Measurements from ENCODE around the gene PLD1. TPM values are rescaled to one million over a fixed set of nuclear protein-coding genes. Genes with fewer than 3 reads are reported as not detected.
"Not testable (repeated sequence)": the region's sequence is repeated elsewhere in the genome, so short reads cannot be mapped to it uniquely, and the experiment has no call there.

The PLD1 gene
- total RNA-seq (2022) (5.3 and 5.5 TPM in 2 replicates), Bru-seq, nascent RNA (percentile 54 among the genes with signal in this experiment), BruChase-seq, experiment 1, labeled RNA remaining after a 2-hour chase (percentile 50 among the genes with signal in this experiment), BruChase-seq, experiment 2, labeled RNA remaining after a 6-hour chase (percentile 49 among the genes with signal in this experiment)
- long read RNA-seq, partial matches to known transcripts, result 1 of 4 reads
- long read RNA-seq, other reads (novel, unspliced or antisense), result 2 of 4 reads

DNA sequence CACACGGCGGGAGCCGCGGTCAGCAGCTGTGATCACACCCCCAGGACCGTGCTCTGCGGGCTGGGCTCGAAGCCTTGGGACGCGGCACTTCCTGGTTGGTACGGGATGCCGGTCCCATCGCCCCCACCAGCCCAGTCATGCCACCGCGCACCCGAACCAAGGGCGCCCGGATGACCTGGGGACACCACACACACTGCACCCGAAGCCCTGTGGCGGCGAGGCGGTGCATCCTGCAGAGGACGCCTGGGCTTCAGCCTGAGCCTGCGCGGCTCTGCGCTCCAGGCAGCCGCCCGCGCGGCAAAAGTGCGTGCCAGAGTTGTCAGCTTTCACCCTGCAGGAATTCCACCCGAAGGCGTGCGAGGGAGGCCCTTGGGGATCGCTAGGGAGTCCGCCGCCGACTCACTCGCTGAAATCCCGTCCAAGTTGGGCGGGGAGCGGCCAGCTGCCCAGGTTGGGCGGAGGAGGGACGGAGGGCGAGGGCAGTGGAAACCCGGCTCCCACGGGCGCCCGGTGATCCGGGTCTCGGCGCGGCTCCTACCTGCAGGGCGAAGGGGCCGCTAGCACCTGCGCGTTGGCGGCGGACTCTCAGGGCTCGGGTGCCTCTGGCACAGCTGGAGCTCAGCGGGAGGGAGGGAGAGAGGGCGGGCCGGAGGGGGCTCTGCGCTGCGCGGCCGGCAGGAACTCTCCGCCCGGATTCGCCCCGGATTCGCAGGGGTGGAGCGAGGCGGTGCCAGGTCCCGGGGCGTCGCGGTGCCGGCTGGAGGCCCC, at the start of gene PLD1:
PLD1 (minus strand) TSS at position 623 of the 768 bp plus-strand sequence. CDS start 72,432 bp downstream, outside the sequence.
- H3K27ac Mint-ChIP-seq (ENCODE audit: unreplicated experiment), result peak within 1 kb of the TSS; percentile 83

DNA sequence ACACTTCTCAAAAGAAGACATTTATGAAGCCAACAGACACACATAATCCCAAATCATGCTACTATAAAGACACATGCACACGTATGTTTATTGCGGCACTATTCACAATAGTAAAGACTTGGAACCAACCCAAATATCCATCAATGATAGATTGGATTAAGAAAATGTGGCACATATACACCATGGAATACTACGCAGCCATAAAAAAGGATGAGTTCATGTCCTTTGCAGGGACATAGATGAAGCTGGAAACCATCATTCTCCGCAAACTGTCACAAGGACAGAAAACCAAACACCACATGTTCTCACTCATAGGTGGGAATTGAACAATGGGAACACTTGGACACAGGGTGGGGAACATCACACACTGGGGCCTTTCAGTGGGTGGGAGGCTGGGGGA, 48.5 kb upstream of the PLD1 start:
- POLR2A ChIA-PET; H3K4me1 ChIP-seq; BruUV-seq (replicated peaks); H3K36me3 ChIP-seq (ENCODE audit: control insufficient read depth, insufficient read depth, low read length); H3K9me3 Mint-ChIP-seq (ENCODE audit: unreplicated experiment); H3K27ac Mint-ChIP-seq (ENCODE audit: unreplicated experiment); DNase-seq; CTCF ChIA-PET; H3K4me3 Mint-ChIP-seq (ENCODE audit: unreplicated experiment); H3K27me3 ChIP-seq (replicated peaks; ENCODE audit: control insufficient read depth, insufficient read depth, low read length); H3K36me3 Mint-ChIP-seq (ENCODE audit: insufficient read depth, unreplicated experiment); H3K4me3 ChIP-seq (ENCODE audit: low read depth, low read length); intact Hi-C loops (cut with micrococcal nuclease; ENCODE audit: unreplicated experiment); H3K27me3 Mint-ChIP-seq (ENCODE audit: insufficient read depth, unreplicated experiment); H3K4me1 Mint-ChIP-seq (ENCODE audit: low read depth, unreplicated experiment): not testable (repeated sequence)
- peaks cover 26% of the 10 kb centered on the region for H3K9me3 ChIP-seq

More for the DNA sequence above, at the start of gene PLD1:
- no TSS peak for BruUV-seq (replicated peaks)
- Mint-ChIP-seq H3K27me3 (ENCODE audit: insufficient read depth, unreplicated experiment) (no peaks in the 10 kb centered on the region), H3K4me3 (ENCODE audit: unreplicated experiment) (peak within 1 kb of the TSS; percentile 87), H3K4me1 (ENCODE audit: low read depth, unreplicated experiment) (peaks cover 27% of the 10 kb centered on the region), H3K36me3 (ENCODE audit: insufficient read depth, unreplicated experiment) (peaks cover 5% of the 10 kb centered on the region), H3K9me3 (ENCODE audit: unreplicated experiment) (no peaks in the 10 kb centered on the region)
- POLR2A ChIA-PET, result interaction anchor here (0.5 to 1.0 kb wide), 9 partner anchors 19 to 1778 kb away, joined by 3 to 7 read pairs (median 3); no protein-coding TSS in a partner anchor
- DNase-seq, result peak; percentile 87 to 88
- Histone ChIP-seq H3K9me3 (no peaks in the 10 kb centered on the region), H3K36me3 (ENCODE audit: control insufficient read depth, insufficient read depth, low read length) (no peaks in the 10 kb centered on the region), H3K4me1 (peaks cover 37% of the 10 kb centered on the region), H3K4me3 (ENCODE audit: low read depth, low read length) (peak within 1 kb of the TSS; percentile 90), H3K27me3 (replicated peaks; ENCODE audit: control insufficient read depth, insufficient read depth, low read length) (no peaks in the 10 kb centered on the region)
- CTCF ChIA-PET, result interaction anchor here (0.6 to 1.4 kb wide), 3 partner anchors 12 to 163 kb away, joined by 3 to 5 read pairs (median 5); no protein-coding TSS in a partner anchor
- TF ChIP-seq, protein P1, sequence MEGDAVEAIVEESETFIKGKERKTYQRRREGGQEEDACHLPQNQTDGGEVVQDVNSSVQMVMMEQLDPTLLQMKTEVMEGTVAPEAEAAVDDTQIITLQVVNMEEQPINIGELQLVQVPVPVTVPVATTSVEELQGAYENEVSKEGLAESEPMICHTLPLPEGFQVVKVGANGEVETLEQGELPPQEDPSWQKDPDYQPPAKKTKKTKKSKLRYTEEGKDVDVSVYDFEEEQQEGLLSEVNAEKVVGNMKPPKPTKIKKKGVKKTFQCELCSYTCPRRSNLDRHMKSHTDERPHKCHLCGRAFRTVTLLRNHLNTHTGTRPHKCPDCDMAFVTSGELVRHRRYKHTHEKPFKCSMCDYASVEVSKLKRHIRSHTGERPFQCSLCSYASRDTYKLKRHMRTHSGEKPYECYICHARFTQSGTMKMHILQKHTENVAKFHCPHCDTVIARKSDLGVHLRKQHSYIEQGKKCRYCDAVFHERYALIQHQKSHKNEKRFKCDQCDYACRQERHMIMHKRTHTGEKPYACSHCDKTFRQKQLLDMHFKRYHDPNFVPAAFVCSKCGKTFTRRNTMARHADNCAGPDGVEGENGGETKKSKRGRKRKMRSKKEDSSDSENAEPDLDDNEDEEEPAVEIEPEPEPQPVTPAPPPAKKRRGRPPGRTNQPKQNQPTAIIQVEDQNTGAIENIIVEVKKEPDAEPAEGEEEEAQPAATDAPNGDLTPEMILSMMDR (IDR thresholded peaks at IDR 0.05; ENCODE audit: insufficient read depth in 1 of 2, low read depth in 1 of 2, low read length in 1 of 2, severe bottlenecking in 1 of 2, unreplicated experiment in 1 of 2), result no peak
- intact Hi-C loops (cut with micrococcal nuclease; ENCODE audit: unreplicated experiment), result loop anchor here (1.0 kb wide), 1 partner anchor 680 kb away; no protein-coding TSS in a partner anchor

GRCh38 chr3:171854649-171855305, 44.5 kb upstream of the PLD1 start:
- CTCF ChIA-PET, result no interaction called here

More at GRCh38 chr3:171854649-171855305, 44.5 kb upstream of the PLD1 start:
- BruUV-seq (replicated peaks), result no TSS peak
- H3K9me3 Mint-ChIP-seq (ENCODE audit: unreplicated experiment), result peaks cover 17% of the 10 kb centered on the region
- Histone ChIP-seq H3K4me3 (ENCODE audit: low read depth, low read length) (no peak overlapping the region), H3K4me1 (no peaks in the 10 kb centered on the region), H3K27me3 (replicated peaks; ENCODE audit: control insufficient read depth, insufficient read depth, low read length) (no peaks in the 10 kb centered on the region), H3K9me3 (peaks cover 32% of the 10 kb centered on the region), H3K36me3 (ENCODE audit: control insufficient read depth, insufficient read depth, low read length) (no peaks in the 10 kb centered on the region)
- H3K36me3 Mint-ChIP-seq (ENCODE audit: insufficient read depth, unreplicated experiment), result no peaks in the 10 kb centered on the region
- H3K4me1 Mint-ChIP-seq (ENCODE audit: low read depth, unreplicated experiment), result peaks cover 8% of the 10 kb centered on the region
- TF ChIP-seq, protein P1 (IDR thresholded peaks at IDR 0.05; ENCODE audit: insufficient read depth in 1 of 2, low read depth in 1 of 2, low read length in 1 of 2, severe bottlenecking in 1 of 2, unreplicated experiment in 1 of 2), result no peak
- H3K4me3 Mint-ChIP-seq (ENCODE audit: unreplicated experiment), result no peak overlapping the region
- DNase-seq, result no peak
- intact Hi-C loops (cut with micrococcal nuclease; ENCODE audit: unreplicated experiment), result no loop called here
- no peak overlapping the region for H3K27ac Mint-ChIP-seq (ENCODE audit: unreplicated experiment)
- POLR2A ChIA-PET, result no interaction called here
- H3K27me3 Mint-ChIP-seq (ENCODE audit: insufficient read depth, unreplicated experiment), result no peaks in the 10 kb centered on the region

Data from Caco-2 (cell line).